HCT116 (cell line): ENCODE results near the gene ZMYM1. TPM values are rescaled to one million over a fixed set of nuclear protein-coding genes. Genes with fewer than 3 reads are reported as not detected.

Experiments used
- ATAC-seq: fragments of 200-7000 bp; cut with Tn5 transposase; 2 replicates; pipeline ENCODE4 v1.9.1; 2020; ENCODE audit warnings: mild to moderate bottlenecking, moderate library complexity
- BruUV-seq: library from RNA; stranded (reverse); fragments of 400-500 nt; replicated peaks from 2 replicates; lab custom pipeline; 2021; lab: Mats Ljungman, UMichigan
- CTCF ChIA-PET: fragments of 300-600 bp; sonication (Branson Sonifier 250); formaldehyde crosslinking; loops from one replicate; lab custom pipeline; 2021; ENCODE audit warnings: antibody characterized with exemption; lab: Charles Lee
- POLR2A ChIA-PET: fragments of 300-600, 350-600 bp; sonication (Branson Sonifier 250); formaldehyde crosslinking; loops from one replicate; lab custom pipeline; 2021; ENCODE audit warnings: antibody characterized with exemption; lab: Charles Lee
- RAD21 ChIA-PET, 2 experiments: fragments of 300-600 bp; sonication (Branson Sonifier 250); formaldehyde crosslinking; loops; one replicate each; lab custom pipeline; 2023; ENCODE audit warnings: low total read pairs in 2 of 2; ENCODE audit not compliant: uncharacterized antibody in 2 of 2, unreplicated experiment in 2 of 2, low non-redundant PET in 1 of 2; lab: Charles Lee
- DNase-seq: peaks from one replicate; pipeline ENCODE4 v3.0.0-alpha.2; 2010; ENCODE audit warnings: low read depth, low spot score
- H2AFZ ChIP-seq: fragments of 200-600 bp; shearing (Covaris generic), sonication (generic); 2 replicates; pipeline ENCODE4 v1.6.1; 2017; ENCODE audit warnings: low read depth, mixed run types, mixed read lengths, antibody characterized with exemption, low read length; ENCODE audit not compliant: poor library complexity, severe bottlenecking
- H3K27ac ChIP-seq: 2 replicates; pipeline ENCODE4 v1.5.1; 2012; ENCODE audit warnings: low read depth, low read length
- H3K27me3 ChIP-seq: fragments of 200-600 bp; sonication (generic); 2 replicates; pipeline ENCODE4 v1.6.1; 2016; ENCODE audit warnings: mixed run types, low read length, mixed read lengths; ENCODE audit not compliant: insufficient read depth
- H3K36me3 ChIP-seq, 2 experiments: fragments of 200-500 bp in 1 of 2; fragments of 200-600 bp in 1 of 2; sonication (Bioruptor generic) in 1 of 2; sonication (generic) in 1 of 2; 2 replicates each; pipeline versions ENCODE4 v1.5.1 to v1.6.1; 2014 to 2016; ENCODE audit warnings: low read length in 2 of 2, inconsistent platforms in 1 of 2, mixed read lengths in 1 of 2, mixed run types in 1 of 2; ENCODE audit not compliant: insufficient read depth in 2 of 2, control insufficient read depth in 1 of 2
- H3K4me1 ChIP-seq, 2 experiments: fragments of 200-600 bp in 1 of 2; sonication (generic) in 1 of 2; 2 replicates each; pipeline versions ENCODE4 v1.5.1 to v1.6.1; 2012 to 2017; ENCODE audit warnings: low read length in 2 of 2, inconsistent platforms in 1 of 2, mild to moderate bottlenecking in 1 of 2, mixed read lengths in 1 of 2, mixed run types in 1 of 2, moderate library complexity in 1 of 2; ENCODE audit not compliant: insufficient read depth in 2 of 2, control insufficient read depth in 1 of 2
- H3K4me2 ChIP-seq: fragments of 200-600 bp; sonication (generic); 2 replicates; pipeline ENCODE4 v1.6.1; 2017; ENCODE audit warnings: mixed run types, low read length, mixed read lengths
- H3K4me3 ChIP-seq, 2 experiments: fragments of 200-600 bp in 1 of 2; sonication (generic) in 1 of 2; replicated peaks in 1 of 2; 2 replicates each; pipeline ENCODE4 v1.5.1; 2011 to 2016; ENCODE audit warnings: low read length in 2 of 2, control low read depth in 1 of 2, low read depth in 1 of 2, mild to moderate bottlenecking in 1 of 2, mixed read lengths in 1 of 2, mixed run types in 1 of 2
- H3K79me2 ChIP-seq: fragments of 200-600 bp; sonication (generic); 2 replicates; pipeline ENCODE4 v1.6.1; 2017; ENCODE audit warnings: mild to moderate bottlenecking, mixed run types, low read length, moderate library complexity, mixed read lengths; ENCODE audit not compliant: insufficient read depth
- H3K9ac ChIP-seq: fragments of 200-600 bp; sonication (generic); 2 replicates; pipeline ENCODE4 v1.6.1; 2016; ENCODE audit warnings: low read length, mixed read lengths
- H3K9me2 ChIP-seq: fragments of 200-600 bp; sonication (generic), shearing (Covaris generic); 2 replicates; pipeline ENCODE4 v1.6.1; 2017; ENCODE audit warnings: mixed run types, mild to moderate bottlenecking, moderate library complexity; ENCODE audit not compliant: insufficient read depth
- H3K9me3 ChIP-seq, 2 experiments: fragments of 200-500 bp in 1 of 2; fragments of 200-600 bp in 1 of 2; sonication (Bioruptor generic) in 1 of 2; sonication (generic) in 1 of 2; 2 replicates each; pipeline ENCODE4 v1.6.1; 2014 to 2017; ENCODE audit warnings: low read length in 2 of 2, mixed read lengths in 2 of 2, inconsistent platforms in 1 of 2, low read depth in 1 of 2, mild to moderate bottlenecking in 1 of 2, mixed run types in 1 of 2, moderate library complexity in 1 of 2; ENCODE audit not compliant: control insufficient read depth in 1 of 2, insufficient read depth in 1 of 2
- H4K20me1 ChIP-seq: fragments of 200-600 bp; sonication (generic), shearing (Covaris generic); 2 replicates; pipeline ENCODE4 v1.6.1; 2017; ENCODE audit warnings: mixed run types, mild to moderate bottlenecking, moderate library complexity; ENCODE audit not compliant: insufficient read depth
- CBX3 ChIP-seq: IDR thresholded peaks from 2 replicates; pipeline ENCODE4 v1.6.1; 2012; ENCODE audit warnings: low read depth
- FOSL1 ChIP-seq: IDR thresholded peaks from 2 replicates; pipeline ENCODE4 v1.6.1; 2012; ENCODE audit warnings: low read depth
- JUND ChIP-seq: IDR thresholded peaks from 2 replicates; pipeline ENCODE4 v1.6.1; 2012
- POLR2A ChIP-seq: IDR thresholded peaks from 2 replicates; pipeline ENCODE4 v1.7.0; 2011; ENCODE audit warnings: borderline replicate concordance; ENCODE audit not compliant: insufficient read depth, insufficient read length; ENCODE audit errors: extremely low read depth
- SIN3A ChIP-seq: IDR thresholded peaks from 2 replicates; pipeline ENCODE4 v1.6.1; 2012; ENCODE audit warnings: low read depth
- YY1 ChIP-seq: IDR thresholded peaks from 2 replicates; pipeline ENCODE4 v1.6.1; 2011; ENCODE audit warnings: low read length, low read depth, moderate library complexity, mild to moderate bottlenecking; ENCODE audit not compliant: insufficient replicate concordance; ENCODE audit errors: extremely low read depth
- ZFX ChIP-seq: fragments of 450-650 bp; IDR thresholded peaks from 2 replicates; pipeline ENCODE4 v1.6.1; 2017
- ZNF274 ChIP-seq: fragments of 200-500 bp; sonication (Bioruptor generic); IDR thresholded peaks from 2 replicates; pipeline ENCODE4 v1.6.1; 2014; ENCODE audit warnings: mild to moderate bottlenecking, low read depth, low read length, inconsistent platforms
- intact Hi-C: fragments of 100-400 bp; cut with micrococcal nuclease; formaldehyde crosslinking; loops from 2 replicates; pipeline ENCODE4 v1.10.0; 2022
- total RNA-seq: library from RNA; stranded (reverse); gene quantifications from one replicate; pipeline ENCODE4 v1.2.1, GENCODE V29; 2021; ENCODE audit not compliant: unreplicated experiment
- TF ChIP-seq, protein P1 (sequence below), 3 experiments: fragments of 200-600 bp in 1 of 3; sonication (generic) in 1 of 3; IDR thresholded peaks in 2 of 3; conservative IDR thresholded peaks in 1 of 3; 2 replicates each; pipeline ENCODE4 v1.5.1; 2012 to 2017; ENCODE audit warnings: low read depth in 2 of 3, low read length in 2 of 3, antibody characterized with exemption in 1 of 3, borderline replicate concordance in 1 of 3, control low read depth in 1 of 3, mild to moderate bottlenecking in 1 of 3, mixed read lengths in 1 of 3, mixed run types in 1 of 3, moderate library complexity in 1 of 3; ENCODE audit not compliant: insufficient read depth in 1 of 3
- TF ChIP-seq, protein P2 (sequence below): IDR thresholded peaks from 2 replicates; pipeline ENCODE4 v1.6.1; 2012

Gene ZMYM1
- total RNA-seq, 1 experiment from 2014 or later, result 37.6 TPM

GRCh38 chr1:35049116-35049515, 30.1 kb upstream of the ZMYM1 start:
- H3K4me1 ChIP-seq, result peaks cover 0 to 8% of the 10 kb centered on the region in 2 experiments; a peak in 1 of 4 replicates
- H2AFZ ChIP-seq, result no peak overlapping the region
- no peaks in the 10 kb centered on the region for H3K27me3 ChIP-seq
- no peak overlapping the region for H3K27ac ChIP-seq
- ATAC-seq, result no peak
- no peak overlapping the region for H3K4me3 ChIP-seq
- ChIA-PET CTCF (no interaction called here), POLR2A (no interaction called here), RAD21 (no interaction called here)
- no peak overlapping the region for H3K9ac ChIP-seq
- H3K9me2 ChIP-seq, result no peaks in the 10 kb centered on the region
- no peaks in the 10 kb centered on the region for H3K79me2 ChIP-seq
- no peak overlapping the region for H3K4me2 ChIP-seq
- DNase-seq, result no peak
- BruUV-seq, result no TSS peak
- H3K9me3 ChIP-seq, result no peaks in the 10 kb centered on the region
- H3K36me3 ChIP-seq, result no peaks in the 10 kb centered on the region
- no peaks in the 10 kb centered on the region for H4K20me1 ChIP-seq
- no peak for TF ChIP-seq ZFX
- TF ChIP-seq CBX3, result no peak
- no peak for TF ChIP-seq YY1
- TF ChIP-seq, protein P1, sequence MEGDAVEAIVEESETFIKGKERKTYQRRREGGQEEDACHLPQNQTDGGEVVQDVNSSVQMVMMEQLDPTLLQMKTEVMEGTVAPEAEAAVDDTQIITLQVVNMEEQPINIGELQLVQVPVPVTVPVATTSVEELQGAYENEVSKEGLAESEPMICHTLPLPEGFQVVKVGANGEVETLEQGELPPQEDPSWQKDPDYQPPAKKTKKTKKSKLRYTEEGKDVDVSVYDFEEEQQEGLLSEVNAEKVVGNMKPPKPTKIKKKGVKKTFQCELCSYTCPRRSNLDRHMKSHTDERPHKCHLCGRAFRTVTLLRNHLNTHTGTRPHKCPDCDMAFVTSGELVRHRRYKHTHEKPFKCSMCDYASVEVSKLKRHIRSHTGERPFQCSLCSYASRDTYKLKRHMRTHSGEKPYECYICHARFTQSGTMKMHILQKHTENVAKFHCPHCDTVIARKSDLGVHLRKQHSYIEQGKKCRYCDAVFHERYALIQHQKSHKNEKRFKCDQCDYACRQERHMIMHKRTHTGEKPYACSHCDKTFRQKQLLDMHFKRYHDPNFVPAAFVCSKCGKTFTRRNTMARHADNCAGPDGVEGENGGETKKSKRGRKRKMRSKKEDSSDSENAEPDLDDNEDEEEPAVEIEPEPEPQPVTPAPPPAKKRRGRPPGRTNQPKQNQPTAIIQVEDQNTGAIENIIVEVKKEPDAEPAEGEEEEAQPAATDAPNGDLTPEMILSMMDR (IDR thresholded peaks at IDR 0.05 in 2 of 3, conservative IDR thresholded peaks at IDR 0.05 in 1 of 3; ENCODE audit: borderline replicate concordance in 1 of 3, insufficient read depth in 1 of 3, low read depth in 2 of 3, low read length in 2 of 3), result no peak
- TF ChIP-seq ZNF274, result no peak
- TF ChIP-seq POLR2A, result no peak
- no peak for TF ChIP-seq SIN3A
- TF ChIP-seq JUND, result no peak
- TF ChIP-seq, protein P2, sequence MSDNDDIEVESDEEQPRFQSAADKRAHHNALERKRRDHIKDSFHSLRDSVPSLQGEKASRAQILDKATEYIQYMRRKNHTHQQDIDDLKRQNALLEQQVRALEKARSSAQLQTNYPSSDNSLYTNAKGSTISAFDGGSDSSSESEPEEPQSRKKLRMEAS, result no peak
- no peak for TF ChIP-seq FOSL1
- TF ChIP-seq, all 23 proteins: peak for 0
- intact Hi-C loops, result no loop called here
